Cortex of kidney (tissue), 1 donor: ENCODE results near the gene SH3PXD2A.

ENCODE experiments used
- DNase-seq: peaks from one replicate; lab custom pipeline; 2025; lab: John Stamatoyannopoulos, UW

SH3PXD2A gene

DNA sequence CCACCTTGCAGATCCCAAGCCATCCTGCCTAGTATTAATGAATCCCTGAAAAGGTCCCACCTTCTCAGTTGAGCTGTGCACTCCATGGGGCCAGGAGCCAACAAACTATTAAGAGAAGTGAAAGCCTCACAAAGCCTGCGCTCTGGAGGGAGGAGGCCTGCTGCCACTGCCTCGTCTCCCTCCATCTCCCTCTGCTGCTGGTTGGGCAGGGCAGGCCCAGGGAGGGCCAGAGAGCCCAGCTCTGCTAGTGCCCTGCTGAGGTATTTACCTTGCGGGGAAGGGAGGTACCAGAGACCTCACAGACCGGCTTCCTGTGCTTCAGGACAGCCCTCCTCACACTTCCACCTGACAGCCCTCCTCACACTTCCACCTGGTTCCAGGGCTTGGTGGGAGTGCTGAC, 171.5 kb downstream of the SH3PXD2A start:
- no peak for DNase-seq

DNA sequence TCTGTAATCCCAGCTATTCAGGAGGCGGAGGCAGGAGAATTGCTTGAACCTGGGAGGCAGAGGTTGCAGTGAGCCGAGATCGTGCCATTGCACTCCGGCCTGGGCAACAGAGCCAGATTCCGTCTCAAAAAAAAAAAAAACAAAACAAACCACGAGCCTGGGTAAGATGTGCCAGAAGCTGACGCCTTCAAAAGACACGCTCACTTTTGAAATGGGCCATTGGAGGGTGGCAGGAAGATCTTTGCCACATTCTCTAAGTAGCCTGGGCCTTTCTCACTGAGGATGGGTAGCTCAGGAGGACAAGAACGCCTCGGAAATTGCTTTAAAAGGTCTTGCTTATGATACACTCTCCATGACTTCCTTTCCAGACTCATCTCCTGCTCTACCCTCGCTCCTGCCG, 172.7 kb downstream of the SH3PXD2A start:
- DNase-seq: no peak

DNA sequence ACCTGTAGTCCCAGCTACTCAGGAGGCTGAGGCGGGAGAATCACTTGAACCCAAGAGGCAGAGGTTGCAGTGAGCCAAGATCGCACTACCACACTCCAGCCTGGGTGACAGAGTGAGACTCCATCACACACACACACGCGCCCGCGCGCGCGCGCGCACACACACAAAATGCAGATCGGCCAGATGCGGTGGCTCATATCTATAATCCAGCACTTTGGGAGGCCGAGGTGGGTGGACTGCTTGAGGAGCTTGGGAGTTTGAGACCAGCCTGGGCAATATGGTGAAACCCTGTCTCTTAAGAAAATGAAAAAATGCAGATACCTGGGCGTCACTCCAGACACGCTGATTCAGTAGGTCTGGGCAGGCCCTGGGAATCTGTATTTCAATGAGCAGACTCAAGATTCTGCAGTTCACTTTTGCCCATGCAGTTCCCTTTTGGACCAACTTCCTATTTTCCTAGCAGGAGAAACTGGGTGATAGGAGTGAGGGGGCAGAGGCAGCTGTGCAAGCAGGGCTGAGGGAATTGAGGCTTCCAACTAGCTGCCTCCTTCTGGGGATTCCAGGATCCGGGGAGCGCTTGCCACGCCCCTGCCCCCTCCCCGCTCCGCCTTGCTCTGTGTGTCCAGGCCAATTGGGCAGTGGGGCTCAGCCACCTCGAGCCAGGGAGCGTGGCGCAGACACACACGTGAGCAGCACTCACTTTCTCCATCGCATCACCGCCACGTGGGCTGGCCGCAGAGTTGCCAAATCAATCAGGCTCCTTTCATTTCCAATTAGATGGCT, 173.6 kb downstream of the SH3PXD2A start:
- no peak for DNase-seq

DNA sequence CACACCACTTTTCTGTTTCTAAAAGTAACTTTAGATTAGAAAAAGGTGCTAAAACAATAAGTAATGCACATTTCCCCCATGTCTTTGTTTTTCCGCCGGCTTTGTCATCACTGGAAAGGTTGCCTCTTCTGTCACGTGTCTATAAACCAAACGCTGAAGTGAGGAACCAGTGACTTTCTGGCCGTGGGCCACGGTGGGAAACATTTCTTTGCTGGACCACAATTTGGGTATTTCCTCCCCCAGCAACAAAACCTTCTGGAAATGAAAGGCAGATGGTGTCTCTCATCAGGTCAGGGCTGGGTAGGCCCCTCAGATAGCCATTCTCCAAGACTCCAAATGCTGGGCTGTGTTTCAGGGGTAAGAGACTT, 174.5 kb downstream of the SH3PXD2A start:
- no peak for DNase-seq

DNA sequence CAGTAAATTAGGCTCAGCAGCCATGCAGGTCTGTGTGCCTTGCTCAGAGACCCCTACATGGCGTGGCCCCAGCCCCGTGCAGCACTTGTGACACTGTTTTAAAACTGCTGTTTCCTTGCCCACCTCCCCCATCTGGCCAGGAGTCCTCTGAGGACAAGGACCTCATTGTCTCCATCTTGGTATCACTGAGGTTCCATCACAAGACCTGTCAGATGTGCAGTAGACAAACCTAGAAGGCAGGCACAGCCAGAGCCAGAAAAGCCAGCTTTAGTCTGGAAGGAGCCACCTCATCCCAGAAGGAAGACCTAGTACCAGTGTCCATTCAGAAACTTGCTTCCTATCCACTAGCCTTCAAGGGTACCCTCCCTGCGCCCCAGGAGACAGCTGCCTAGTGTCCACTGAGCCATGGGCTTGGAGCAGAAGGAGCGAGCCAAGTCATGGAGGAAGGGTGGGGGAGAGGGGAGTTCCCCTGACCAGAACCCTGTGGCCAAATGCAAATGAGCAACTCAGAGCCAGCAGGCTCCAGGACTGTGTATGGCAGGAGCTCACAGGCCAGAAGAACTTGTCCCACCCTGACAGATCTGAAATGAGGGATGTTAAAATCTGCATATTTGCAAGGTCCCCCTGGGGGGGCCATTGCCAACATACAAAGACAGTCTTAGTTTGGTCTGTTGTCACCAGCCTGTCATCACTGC, 176.1 kb downstream of the SH3PXD2A start:
- no peak for DNase-seq

DNA sequence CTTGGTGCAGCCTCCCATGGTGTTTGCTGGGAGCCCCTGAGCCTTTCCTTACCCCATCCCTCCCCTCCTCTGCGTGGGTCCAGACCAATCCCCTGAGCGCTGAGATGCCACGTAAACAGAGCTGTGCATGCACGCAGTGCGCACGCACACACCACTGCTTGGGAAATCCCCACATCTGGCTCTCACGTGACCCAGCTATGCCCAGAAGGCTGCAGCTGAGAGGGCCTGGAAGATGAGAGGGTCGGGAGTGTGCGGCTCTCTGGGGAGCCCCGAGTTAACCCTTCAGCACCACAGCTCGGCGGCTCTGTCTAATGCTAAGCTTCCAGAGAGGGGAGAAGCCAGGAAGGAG, 177.2 kb downstream of the SH3PXD2A start:
- DNase-seq: no peak

DNA sequence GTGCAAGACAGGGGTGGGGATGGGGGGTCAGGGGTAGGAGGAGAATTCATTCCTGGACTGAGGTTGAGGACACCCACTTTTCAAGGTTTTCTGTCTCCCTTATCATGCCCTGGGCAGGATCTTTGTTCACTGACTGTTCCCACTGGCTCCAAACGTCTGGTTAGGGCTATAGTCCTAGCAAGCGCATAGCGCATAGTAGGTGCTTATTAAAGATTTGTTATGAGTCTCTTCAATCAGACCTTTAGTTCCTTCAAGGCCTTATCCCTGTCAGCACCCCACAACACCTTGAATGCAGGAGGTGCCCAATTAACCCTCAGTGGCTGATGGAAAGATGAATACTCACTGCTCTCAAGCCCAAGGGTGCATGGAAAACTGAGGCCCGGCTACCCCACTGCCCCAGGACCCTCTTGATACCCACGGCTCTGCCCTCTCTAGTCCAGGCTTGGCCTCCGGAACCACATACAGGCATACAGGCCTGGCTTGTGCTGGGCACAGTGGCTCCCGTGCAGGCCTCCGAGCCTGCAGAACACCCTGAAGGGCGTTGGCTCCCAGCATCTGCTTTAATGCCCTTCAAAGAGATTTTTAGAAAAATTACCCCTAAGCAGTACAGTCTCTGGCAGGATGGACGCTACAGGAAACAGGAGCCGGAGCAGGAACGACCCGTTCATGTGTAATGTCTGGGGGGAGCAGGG, 177.7 kb downstream of the SH3PXD2A start:
- no peak for DNase-seq

DNA sequence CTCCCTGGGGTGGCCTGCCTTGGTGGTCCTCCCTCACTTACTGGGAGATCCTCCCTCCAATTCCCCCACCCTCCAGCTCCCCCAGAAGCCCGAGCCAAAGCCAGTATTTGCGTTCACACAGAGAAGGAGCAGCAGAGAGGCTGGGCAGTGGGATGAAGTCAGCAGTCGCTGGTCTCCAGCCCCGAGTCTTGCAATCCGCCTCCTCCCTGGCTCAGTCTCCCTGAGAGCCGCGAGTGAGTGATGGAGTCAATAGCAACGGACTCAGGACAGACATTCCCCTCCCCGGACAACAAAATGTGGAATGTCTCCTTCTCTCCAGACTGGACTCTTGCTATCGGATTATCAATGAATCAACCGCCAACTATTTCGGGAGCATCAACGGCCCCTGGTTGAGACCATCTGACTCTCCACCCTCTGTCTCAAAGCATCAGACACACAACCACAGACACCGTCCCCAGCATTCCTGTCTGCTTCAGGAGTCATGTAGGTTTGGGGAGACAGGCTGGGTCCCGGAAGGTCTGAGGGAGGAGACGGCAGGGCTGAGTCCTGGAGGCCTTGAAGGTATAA, 178.4 kb downstream of the SH3PXD2A start:
- DNase-seq: no peak

DNA sequence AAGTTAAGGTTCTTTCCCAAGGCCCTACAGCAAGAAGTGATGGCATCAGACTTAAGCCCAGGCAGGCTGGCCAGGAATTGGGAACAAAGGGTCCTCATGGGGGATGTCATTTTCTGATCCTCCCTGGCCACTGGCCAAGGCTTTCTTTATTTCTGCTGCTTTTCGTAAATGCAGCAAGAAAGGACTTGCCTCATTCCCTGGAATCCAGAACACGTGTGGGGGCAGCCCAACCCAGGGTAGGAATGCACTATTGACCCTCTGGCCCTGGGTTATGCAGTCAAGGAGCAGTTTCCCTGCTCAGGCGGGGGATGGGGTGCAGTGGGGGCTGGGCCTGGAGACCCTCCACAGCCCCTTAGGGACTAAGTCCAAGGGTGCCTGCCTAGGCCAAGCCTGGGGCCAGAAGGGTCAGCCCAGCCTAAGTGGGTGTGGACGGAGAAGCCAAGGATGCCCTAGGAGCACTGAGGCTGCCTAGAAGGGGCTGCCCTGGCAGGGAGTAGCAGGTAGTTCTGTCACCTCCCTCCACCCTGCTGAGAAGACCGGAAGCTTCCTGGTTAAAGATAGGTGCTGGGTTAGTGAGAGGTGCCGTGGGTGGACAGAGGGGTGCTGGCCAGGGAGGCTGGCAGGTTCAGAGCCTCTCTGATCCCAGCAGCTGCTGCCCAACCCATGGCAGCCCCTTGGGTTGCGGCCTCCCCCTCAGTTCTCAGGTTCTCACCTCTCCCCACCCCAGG, 179.2 kb downstream of the SH3PXD2A start:
- DNase-seq: no peak

DNA sequence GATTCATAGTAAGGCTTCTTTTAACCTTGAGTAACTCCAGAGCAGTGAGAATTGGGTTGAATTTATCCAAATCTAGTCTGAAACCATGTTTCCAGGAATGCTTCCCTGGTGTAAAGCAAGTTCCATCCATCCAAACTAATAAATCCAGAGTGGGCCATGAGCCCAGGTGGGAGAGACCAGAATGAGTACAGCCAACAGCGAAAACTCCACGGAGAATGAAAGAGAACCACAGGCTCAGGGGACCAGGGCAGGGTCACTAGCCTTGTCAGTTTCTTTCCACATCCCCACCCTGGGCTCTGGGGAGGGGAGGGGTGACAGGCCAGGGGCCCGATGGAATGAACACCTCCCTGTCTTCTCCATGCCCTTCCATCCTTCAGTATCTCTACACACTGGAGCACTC, 181.8 kb downstream of the SH3PXD2A start:
- DNase-seq: no peak

DNA sequence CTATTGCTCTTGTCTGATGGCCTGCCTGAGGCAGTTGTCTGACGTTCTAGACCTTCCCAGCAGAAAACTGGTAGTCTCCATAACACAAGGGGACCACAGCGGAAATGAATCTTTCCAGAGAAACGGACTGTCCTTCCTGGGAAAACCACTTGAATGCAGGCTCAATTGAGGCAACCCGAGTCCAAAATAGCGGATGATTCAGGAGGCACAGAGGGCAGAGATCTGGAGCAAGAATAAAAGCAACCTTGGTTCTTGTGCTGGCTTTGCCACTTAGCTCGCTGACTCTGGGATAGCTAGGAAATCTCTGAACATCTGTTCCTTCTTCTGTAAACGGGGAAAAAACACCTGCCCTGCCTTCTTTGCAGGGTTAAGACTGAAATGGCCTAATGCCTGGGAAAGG, 183.0 kb downstream of the SH3PXD2A start:
- no peak for DNase-seq

DNA sequence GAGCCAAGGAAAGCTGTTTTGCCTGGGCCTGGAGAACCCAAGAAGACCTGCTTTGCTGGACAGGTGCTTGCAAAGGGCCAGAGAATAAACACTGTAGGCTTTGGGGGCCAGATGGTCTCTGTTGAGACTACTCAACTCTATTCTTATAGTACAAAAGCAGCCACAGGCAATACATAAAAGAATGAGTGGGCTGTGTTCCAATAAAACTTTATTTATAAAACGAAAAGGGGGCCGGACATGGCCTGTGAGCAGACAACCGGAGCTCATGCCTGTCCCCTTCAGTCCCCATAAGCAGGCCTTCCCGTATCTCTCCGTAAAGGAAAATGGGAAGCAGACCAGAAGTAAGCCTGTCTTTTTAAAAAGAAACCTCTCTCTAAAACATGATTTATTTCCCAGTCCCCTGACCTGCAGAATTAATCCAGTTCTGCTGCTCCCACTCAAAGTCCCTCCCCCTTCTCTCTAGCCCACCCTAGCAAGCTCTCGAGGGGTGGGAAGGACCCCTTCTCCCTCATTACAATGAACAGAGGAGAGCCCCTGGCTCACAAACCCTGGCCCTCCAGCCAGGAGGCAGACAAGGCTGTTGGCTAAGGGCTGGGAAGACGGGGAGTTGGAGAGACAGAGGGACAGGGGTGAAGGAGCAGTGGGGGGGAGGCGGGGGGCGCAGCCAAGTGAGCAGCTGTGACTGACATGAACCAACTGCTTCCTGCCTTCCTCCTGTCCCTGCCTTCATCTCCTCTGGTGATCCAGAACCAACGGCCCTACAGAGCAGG, 184.1 kb downstream of the SH3PXD2A start:
- DNase-seq: no peak

DNA sequence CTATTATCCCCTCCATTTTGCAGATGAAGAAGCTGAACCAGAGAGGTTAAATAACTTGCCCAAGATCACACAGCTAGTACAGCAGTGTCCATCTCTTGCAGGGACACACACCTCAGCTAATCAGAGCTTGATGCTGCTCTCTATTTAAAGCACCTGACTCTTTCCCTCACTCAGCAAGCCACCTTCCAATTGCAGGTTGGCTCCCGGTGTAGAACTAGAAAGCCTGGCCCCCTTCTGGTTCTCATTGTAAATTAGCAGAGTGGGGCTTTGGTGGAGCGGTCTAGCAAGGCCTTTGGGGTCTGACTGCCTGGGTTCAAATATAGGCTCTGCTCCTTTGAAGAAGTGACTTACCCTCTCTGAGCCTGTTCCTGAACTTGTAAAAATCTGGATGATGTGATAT, 185.4 kb downstream of the SH3PXD2A start:
- no peak for DNase-seq

DNA sequence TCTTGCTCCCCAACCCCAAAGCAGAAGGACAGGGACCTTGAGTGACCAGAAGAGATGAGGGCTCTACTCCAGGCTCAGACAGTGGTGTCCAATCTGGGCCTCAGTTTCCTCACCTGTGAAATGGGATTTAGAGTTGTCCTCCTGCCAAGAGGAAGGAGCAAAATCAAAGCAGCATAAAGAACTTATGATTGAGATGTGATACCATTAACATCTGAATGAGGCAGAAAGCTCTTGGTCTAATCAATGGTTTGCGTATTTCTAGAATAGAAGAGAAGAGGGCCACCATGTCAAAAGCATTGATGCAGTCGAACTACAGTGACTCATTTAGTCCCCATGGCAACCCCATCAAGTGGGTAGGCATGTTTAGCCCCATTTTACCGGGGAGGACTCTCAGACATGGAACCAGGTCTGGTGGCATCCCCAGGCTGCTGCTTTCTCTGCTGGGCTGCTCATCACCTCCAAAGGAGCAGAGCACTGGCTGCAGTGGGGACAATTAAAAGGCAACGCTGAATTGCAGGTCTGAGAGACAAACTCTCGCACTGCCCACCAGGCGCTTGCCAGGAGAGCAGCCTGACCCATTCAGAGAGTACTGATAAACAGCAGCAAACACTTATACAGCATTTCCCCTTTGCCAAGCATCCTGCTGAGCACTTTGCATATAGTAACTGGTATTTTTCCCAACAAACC, 186.0 kb downstream of the SH3PXD2A start:
- no peak for DNase-seq

DNA sequence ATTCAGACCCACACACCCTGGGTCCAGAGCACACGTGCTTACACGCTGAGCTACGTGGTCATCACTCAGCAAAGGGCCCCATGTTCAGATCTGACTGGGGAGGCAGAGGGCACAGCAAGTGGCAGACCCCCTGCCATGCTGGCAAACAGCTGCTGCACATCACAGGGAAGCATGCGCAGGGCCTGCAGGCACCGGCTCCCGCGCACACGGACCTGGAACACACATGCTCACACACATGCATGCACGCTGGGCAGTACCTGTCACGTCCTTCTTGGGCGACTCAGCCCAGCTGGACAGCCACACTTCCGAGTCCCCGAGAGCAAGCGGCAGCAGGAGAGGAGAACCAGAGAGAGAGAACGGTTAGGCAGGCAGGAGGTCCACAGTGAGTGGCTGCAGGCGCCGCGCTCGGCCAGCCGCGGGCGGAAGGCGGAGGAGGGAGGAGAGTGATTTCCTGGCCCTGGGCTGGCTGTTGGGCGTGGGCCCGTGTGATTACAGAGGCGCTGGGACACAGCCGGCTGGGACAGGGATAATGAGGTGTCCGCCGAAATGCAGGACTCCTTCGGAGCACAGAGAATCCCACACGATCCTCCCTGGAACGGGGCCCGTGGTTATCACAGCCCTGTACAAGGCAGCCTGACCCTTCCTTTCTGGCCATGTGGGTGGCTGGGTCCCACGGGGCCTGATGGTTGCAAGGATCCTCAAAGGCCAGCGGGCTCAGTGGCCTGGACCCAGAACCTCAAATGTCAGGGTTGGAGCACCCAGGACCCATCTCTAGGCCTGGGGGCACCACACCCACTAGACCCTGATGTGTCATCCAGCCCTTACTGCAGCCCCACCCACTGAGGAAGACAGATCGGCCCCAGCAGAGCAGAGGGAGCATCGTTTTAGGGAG, 186.8 kb downstream of the SH3PXD2A start:
- DNase-seq: no peak

DNA sequence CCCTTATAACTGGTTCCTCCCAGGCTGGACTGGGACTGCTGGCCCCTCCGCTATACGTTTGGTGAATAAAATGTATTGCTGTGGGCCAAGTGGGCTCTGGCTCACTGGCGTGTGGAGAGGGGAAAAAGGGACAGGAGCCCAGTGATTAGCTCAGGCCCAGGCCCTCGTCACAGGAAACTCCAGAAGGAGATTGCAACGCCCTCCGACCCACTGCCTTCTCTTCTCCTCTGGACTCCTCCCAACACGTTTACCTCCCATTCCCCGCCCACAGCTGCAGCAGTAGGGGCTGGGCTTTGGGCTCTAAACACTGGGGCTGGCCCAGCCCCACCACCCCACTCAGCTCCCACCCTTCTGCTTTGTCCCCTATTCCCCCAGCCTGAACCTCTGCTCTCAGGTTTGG, 188.0 kb downstream of the SH3PXD2A start:
- DNase-seq: no peak

DNA sequence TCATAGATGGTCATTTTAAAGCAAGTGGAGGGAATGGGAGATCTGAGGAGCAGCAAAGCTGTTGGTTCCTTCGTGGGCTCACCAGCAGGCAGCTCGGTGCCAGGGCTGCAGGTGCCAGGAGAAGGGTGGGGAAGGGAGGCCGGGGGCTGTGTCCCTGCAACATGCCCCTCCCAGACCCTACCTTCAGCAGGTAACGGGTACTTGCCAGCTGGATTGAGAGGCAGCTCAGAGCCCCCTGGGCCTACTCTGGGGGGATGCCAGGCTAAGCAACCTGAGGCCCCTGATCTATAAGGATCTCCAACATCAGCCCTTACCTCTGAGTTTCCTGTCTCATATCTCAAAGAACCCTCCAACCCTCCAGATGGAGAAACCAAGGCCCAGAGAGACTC, 188.6 kb downstream of the SH3PXD2A start:
- no peak for DNase-seq

DNA sequence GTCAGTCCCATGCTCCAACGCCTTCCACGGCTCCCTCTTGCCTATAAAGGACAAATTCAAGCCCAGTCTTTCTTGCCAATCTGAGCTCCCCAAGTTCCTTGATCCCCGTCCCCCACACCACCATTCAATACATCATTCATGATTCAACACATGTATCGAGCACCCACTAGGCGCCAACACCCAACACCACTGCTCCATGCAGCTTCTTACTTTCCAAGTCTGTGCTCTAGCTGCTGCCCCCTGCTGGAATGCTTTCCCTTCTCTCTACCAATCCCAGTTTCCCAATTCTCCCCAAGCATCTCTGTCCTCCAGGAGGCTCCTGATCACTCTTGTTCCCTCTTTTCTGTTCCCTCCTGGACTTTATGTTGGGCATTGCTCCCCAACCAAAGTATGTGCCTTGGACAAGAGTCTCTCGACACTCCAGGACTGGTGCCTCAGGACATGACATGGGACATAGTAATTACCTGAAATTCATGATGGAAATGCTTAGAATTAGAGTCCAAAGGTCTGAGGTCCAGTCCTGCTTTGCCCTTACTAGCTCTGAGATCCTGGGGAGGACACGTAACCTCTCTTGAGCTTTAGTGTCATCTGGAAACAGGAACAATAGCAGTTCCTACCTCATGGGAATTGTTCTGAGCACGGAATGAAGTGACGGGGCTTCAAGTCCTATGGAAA, 189.2 kb downstream of the SH3PXD2A start:
- no peak for DNase-seq

DNA sequence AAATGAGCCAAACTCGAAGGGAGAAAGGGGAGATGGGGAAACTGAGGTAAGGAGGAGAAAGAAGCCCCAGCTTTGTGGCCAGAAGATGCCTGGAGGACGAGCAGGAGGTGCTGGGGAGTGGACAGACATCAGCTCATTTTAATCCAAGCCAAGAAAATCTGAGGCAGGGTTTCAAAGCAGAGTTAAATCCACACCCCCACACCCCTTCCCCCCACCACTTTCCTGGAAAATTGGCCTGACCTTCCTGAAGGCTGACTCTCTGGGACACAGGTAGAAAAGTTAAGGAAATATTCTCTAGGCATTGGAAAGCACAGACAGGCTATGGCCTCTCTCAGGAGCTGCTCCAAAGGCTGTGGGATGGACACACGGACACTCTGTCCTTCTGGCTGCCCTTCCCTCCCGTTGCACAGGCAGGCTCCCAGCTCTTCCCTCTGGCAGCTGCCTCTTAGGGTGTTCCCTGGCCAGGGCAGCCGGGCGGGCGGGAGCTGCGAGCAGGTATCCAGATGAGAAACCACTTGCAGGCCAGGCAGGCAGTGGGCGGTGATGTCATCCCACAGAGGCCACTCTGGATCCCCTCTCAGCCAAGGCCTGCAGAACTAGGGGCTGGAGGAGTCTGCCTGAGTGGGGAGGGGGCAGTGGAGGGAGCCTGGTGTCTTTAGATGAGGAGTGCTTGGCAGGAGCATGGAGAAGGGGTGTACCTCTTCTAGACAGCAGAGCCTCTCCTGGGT, 190.1 kb downstream of the SH3PXD2A start:
- no peak for DNase-seq
